LHCN-M2 (cell line): ENCODE measurements around the gene ADGRE2. TPM values are rescaled to one million over a fixed set of nuclear protein-coding genes. Genes with fewer than 3 reads are reported as not detected.
"Not testable (repeated sequence)": the region's sequence is repeated elsewhere in the genome, so short reads cannot be mapped to it uniquely, and the experiment has no call there.

Experiments
- DNase-seq: peaks from one replicate; pipeline ENCODE4 v3.0.0-alpha.2; 2012; ENCODE audit warnings: low read depth
- total RNA-seq: library from RNA; depleted of rRNA; stranded (reverse); fragments of >200 nt; gene quantifications from 2 replicates; pipeline ENCODE4 v1.2.3, GENCODE V29; 2014

ADGRE2 gene
- total RNA-seq, 1 experiment from 2014 or later, result 2.8 TPM

- no peak for DNase-seq
Observed at GRCh38 chr19:14779151-14779550, 791 bp upstream of the ADGRE2 start.

- DNase-seq, result not testable (repeated sequence)
Observed at GRCh38 chr19:14777645-14778044, 715 bp downstream of the ADGRE2 start.

GRCh38 chr19:14775869-14776586, 2.3 kb downstream of the ADGRE2 start:
- DNase-seq, result no peak

DNA sequence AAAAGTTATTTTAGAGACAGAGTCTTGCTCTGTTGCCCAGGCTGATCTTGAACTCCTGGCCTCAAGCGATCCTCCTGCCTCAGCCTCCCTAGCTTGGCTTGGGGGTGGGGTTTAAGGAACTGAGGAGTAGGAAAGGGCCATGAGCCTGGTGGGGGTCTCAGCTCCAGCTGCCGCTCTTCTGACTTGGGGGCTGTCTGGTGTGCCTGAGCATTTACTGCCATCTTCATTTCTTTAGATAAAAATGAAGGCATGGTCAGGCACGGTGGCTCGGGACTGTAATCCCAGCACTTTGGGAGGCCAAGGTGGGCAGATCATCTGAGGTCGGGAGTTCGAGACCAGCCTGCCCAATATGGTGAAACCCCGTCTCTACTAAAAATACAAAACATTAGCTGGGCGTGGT, 3.0 kb downstream of the ADGRE2 start:
- not testable (repeated sequence) for DNase-seq

- no peak for DNase-seq
Observed at GRCh38 chr19:14774373-14774772, 4.0 kb downstream of the ADGRE2 start.

DNA sequence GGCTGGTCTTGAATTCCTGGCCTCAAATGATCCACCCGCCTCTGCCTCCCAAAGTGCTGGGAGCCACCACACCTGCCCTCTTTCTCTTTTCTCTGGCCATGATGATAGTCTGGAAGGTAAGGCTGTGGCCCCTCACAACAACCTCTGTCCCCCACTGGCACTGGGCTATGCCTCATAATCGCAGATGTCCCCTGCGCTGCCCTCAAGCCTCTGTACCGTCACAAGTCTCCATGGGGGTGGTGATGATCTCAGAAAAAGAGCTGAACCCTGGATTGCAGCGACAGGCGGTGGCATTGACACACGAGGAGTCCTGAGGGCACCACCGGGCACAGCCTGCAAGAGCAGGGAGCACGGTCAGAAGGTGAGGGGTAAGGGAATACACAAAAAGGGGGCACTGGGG, 4.6 kb downstream of the ADGRE2 start:
- not testable (repeated sequence) for DNase-seq

GRCh38 chr19:14772995-14773394, 5.4 kb downstream of the ADGRE2 start:
- DNase-seq, result no peak

- no peak for DNase-seq
Observed at GRCh38 chr19:14772467-14772866, 5.9 kb downstream of the ADGRE2 start.

DNA sequence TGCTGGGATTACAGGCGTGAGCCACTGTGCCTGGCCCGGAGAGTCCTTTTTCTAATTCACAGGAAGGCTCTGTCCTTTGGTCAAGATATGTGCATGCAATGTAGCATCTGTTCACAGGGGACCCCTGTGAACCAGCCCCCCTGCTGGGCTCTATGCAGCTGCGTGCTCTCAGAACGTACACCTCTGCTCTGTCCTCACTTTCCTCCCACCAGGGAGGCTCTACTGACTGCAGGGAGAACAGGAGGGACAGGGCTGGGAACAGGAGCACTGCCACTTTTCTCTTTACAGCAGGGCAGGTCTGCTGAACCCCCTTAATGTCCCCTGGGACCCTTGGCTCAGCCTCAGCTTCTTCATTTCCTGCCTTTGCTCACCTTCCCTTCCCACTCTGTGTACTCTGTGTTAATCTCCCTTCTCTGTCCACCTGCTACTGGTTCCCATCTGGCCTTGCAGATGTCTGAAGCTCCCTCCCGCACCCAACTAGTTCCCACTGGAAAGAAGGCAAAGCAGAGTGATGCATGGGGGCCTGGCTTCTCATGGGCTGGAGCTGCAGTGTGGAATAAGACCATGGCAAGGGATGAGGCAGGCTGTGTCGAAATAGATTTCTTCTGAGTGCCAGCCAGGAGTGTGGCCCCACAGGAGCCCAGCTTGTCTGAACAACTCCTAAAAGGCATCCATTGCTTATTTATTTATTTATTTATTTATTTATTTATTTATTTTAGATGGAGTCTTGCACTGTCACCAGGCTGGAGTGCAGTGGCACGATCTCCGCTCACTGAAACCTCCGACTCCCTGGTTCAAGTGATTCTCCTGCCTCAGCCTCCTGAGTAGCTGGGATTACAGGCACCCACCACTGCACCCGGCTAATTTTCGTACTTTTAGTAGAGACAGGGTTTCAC, 7.2 kb downstream of the ADGRE2 start:
- DNase-seq, result no peak

DNA sequence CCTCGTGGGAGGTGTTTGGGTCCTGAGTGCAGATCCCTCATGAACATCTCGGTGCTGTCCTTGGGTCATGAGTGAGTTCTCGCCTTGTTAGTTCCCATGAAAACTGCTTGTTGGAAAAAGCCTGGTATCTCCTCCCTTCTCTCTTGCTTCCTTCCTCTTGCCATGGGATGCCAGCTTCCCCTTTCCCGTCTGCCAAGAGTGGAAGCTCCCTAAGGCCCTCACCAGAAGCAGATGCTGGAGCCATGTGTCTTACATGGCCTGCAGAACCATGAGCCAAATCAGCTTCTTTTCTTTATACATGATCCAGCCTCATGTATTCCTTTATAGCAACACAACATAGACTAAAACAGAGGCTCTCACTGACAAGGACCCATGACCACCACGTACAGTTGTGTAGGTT, 8.2 kb downstream of the ADGRE2 start:
- DNase-seq, result no peak

DNA sequence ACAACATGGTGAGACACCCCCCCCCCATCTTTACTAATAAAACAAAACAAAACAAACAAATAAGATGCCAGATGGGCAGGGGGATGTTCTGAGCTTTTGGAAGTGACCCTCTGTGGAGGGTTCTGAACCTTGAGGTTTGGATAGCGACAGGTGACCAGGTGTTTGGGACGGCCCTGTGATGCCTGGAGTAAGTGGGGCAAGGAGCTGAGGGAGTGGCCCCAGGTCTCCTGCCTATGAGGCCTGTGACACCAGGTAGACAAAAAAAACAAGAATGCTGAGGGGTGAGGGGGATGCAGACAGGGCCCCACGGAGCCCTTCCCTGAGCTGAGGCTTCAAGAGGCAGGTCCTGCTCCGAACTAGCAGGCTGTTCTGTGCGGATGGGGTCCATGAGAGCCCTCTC, 9.2 kb downstream of the ADGRE2 start:
- no peak for DNase-seq

DNA sequence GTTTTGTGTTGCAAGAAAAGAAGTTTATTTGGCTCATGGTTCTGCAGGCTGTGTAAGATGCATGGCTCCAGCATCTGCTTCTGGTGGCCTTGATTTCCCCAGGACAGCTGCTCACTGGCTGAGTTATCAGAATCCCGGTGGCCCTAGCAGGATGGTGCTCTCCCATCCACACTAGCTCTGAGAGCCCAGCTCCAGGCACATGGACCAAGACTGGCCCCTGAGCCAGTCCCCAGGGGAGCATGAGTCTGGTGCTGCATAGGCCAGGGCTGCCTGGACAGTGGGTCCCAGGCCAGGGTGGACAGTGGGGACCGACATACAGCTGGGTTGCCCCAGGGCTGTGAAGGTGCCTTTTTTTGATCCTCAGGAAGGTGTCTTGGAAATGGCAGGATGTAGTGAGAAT, 10.4 kb downstream of the ADGRE2 start:
- no peak for DNase-seq

DNA sequence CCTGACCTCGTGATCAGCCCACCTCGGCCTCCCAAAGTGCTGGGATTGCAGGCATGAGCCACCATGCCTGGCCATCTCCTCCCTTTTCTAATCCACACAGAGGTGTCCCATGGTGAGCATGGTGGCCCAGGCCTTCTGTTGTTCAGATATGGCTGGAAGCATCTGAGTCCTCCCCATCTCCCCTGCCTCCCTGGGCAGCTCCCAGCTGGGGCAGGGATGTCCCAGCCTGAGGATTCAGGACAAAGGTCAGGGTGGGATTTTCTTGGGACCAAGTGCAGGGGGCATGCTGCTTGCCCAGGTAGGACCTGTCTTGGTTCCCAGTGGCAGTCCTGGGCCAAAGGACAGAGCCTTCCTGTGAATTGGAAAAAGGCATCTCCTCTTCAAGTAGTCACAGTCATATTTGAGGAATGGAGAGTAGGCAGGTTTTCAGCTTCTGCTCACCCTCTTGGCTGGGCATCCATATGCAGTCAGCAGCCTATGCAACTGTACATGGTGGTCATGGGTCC, 10.8 kb downstream of the ADGRE2 start:
- DNase-seq, result no peak

DNA sequence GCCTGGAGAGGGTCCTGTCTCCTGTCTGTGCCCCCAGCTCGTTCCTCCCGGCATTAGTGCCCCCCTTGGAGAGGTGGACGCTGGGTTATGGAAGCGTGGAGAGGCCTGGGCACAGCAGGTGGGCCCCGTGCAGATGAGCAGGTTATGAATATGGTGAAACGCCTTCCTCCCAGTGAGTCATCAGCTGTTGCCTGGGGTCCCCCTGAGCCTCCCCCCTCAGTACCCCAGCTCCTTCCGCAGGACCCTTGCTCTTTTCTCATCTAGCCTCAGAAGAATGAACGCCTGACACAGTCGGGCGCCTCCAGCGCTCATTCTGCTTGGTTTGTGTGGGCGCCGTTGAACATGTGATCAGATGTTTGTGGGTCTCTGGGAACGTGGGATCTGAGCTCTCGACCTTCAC, 12.5 kb downstream of the ADGRE2 start:
- not testable (repeated sequence) for DNase-seq

- DNase-seq, result not testable (repeated sequence)
Observed at GRCh38 chr19:14765403-14765802, 13.0 kb downstream of the ADGRE2 start.

DNA sequence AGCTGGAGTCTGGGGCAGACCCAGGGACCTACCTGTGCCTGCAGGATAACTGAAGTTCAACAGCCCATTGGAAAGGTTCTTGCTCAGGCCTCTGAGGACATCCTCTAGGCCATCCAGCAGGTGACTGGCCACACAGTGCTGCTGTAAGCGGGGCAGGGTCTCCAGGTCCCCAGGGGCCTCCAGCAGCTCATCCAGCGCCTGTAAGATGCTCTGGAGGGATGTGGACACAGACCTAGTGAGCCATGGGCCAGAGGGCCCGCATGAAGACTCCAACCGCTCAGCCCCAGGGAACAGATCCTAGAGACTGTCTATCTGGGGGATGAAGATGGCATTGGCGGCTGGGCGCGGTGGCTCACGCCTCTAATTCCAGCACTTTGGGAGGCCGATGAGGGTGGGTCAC, 14.0 kb downstream of the ADGRE2 start:
- no peak for DNase-seq

GRCh38 chr19:14763497-14764145, 14.7 kb downstream of the ADGRE2 start:
- DNase-seq, result no peak

DNA sequence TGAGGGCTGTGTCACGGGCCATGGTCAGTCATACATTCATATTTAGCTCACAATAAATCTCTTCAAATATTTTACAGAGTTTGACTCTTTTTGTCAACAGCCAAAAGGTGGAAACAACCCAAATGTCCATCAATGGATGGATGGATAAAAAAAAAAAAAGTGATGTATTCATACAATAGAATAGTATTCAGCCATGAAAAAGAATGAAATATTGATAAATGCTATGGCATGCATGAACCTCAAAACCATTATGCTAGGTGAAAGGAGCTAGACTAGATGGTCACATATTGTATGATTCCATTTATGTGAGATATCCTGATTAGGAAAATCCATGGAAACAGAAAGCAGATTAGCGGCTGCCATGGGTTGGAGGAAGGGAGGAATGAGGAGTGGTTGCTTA, 16.2 kb downstream of the ADGRE2 start:
- DNase-seq, result no peak

GRCh38 chr19:14761607-14762006, 16.8 kb downstream of the ADGRE2 start:
- DNase-seq, result no peak

DNA sequence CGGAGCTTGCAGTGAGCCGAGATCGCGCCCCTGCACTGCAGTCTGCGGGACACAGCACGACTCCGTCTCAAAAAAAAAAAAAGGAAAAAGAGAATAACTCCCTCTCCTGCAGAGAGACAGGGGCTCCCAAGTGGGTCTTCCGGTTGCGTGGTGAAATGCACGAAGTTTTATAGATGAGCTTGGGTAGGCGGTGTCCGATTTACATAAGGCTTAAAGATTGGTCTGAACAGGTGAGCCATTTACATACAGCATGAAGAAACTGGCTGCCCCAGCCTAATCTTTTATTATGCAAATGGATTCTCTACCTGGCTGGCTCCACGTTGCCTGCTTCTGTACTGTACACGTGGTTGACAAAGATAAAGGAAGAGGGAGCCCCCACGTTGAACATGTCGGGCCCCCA, 19.5 kb downstream of the ADGRE2 start:
- no peak for DNase-seq

- DNase-seq, result no peak
Observed at GRCh38 chr19:14748601-14749000, 29.8 kb downstream of the ADGRE2 start.

GRCh38 chr19:14746886-14747285, 31.5 kb downstream of the ADGRE2 start:
- DNase-seq, result no peak
